Neural cell (in vitro differentiated cells): ENCODE data around the gene BNC2. TPM values are rescaled to one million over a fixed set of nuclear protein-coding genes. Genes with fewer than 3 reads are reported as not detected.

Experiments used
- H2AFZ ChIP-seq: fragments of 200-600, 300-800 bp; sonication (generic), shearing (Covaris generic); 2 replicates; pipeline ENCODE4 v1.6.0; 2014; ENCODE audit warnings: low read depth, mild to moderate bottlenecking, antibody characterized with exemption, low read length, moderate library complexity
- H3F3A ChIP-seq: fragments of 200-600 bp; shearing (Covaris generic); 2 replicates; pipeline ENCODE4 v1.6.1; 2016; ENCODE audit warnings: mild to moderate bottlenecking, moderate library complexity, mixed read lengths, antibody characterized with exemption, low read length; ENCODE audit not compliant: insufficient read depth, poor library complexity, severe bottlenecking
- H3K27ac ChIP-seq: fragments of 200-600, 300-800 bp; sonication (generic), shearing (Covaris generic); 2 replicates; pipeline ENCODE4 v1.5.1; 2014; ENCODE audit warnings: mild to moderate bottlenecking, low read length, moderate library complexity
- H3K27me3 ChIP-seq: fragments of 300-800, 200-600 bp; sonication (generic), shearing (Covaris generic); 2 replicates; pipeline ENCODE4 v1.6.0; 2014; ENCODE audit warnings: mild to moderate bottlenecking, low read depth, low read length, moderate library complexity; ENCODE audit not compliant: insufficient read depth
- H3K36me3 ChIP-seq: fragments of 300-800, 200-600 bp; sonication (generic), shearing (Covaris generic); 2 replicates; pipeline ENCODE4 v1.5.1; 2014; ENCODE audit warnings: mild to moderate bottlenecking, antibody characterized with exemption, low read length, moderate library complexity; ENCODE audit not compliant: insufficient read depth
- H3K4me2 ChIP-seq: fragments of 300-800, 200-600 bp; sonication (generic), shearing (Covaris generic); 2 replicates; pipeline ENCODE4 v1.6.0; 2014; ENCODE audit warnings: mild to moderate bottlenecking, low read length
- H3K4me3 ChIP-seq: fragments of 300-800, 200-600 bp; sonication (generic), shearing (Covaris generic); 2 replicates; pipeline ENCODE4 v1.5.1; 2014; ENCODE audit warnings: mild to moderate bottlenecking, low read length, moderate library complexity
- H3K79me2 ChIP-seq: fragments of 200-600 bp; shearing (Covaris generic); replicated peaks from 2 replicates; pipeline ENCODE4 v1.6.0; 2014; ENCODE audit warnings: mild to moderate bottlenecking, low read length, moderate library complexity; ENCODE audit not compliant: insufficient read depth
- H3K9ac ChIP-seq: fragments of 300-800, 200-600 bp; sonication (generic), shearing (Covaris generic); 2 replicates; pipeline ENCODE4 v1.6.1; 2016; ENCODE audit warnings: mild to moderate bottlenecking, low read length, mixed read lengths
- H3K9me2 ChIP-seq: fragments of 200-600 bp; shearing (Covaris generic); 2 replicates; pipeline ENCODE4 v1.6.1; 2016; ENCODE audit warnings: mild to moderate bottlenecking, low read length, mixed read lengths; ENCODE audit not compliant: insufficient read depth
- H3K9me3 ChIP-seq: fragments of 200-600, 300-800 bp; sonication (generic), shearing (Covaris generic); 2 replicates; pipeline ENCODE4 v1.6.1; 2016; ENCODE audit warnings: mild to moderate bottlenecking, mixed run types, low read length, moderate library complexity, mixed read lengths
- H4K20me1 ChIP-seq: fragments of 200-600 bp; shearing (Covaris generic); 2 replicates; pipeline ENCODE4 v1.6.1; 2016; ENCODE audit warnings: mild to moderate bottlenecking, mixed run types; ENCODE audit not compliant: insufficient read depth
- EP300 ChIP-seq: fragments of 450-650 bp; conservative IDR thresholded peaks from 2 replicates; pipeline ENCODE4 v1.6.1; 2014; ENCODE audit warnings: antibody characterized with exemption, mild to moderate bottlenecking, moderate library complexity; ENCODE audit not compliant: poor library complexity, severe bottlenecking
- EZH2 ChIP-seq: fragments of 200-600, 300-800 bp; shearing (Covaris generic), sonication (generic); IDR thresholded peaks from 2 replicates; pipeline ENCODE4 v1.6.1; 2014; ENCODE audit warnings: antibody characterized with exemption, low read length, borderline replicate concordance, mild to moderate bottlenecking; ENCODE audit not compliant: insufficient read depth, poor library complexity, severe bottlenecking
- MXI1 ChIP-seq: fragments of 450-650 bp; conservative IDR thresholded peaks from 2 replicates; pipeline ENCODE4 v1.6.1; 2014; ENCODE audit warnings: antibody characterized with exemption, mild to moderate bottlenecking; ENCODE audit not compliant: poor library complexity, severe bottlenecking
- POLR2AphosphoS5 ChIP-seq: IDR thresholded peaks from 2 replicates; pipeline ENCODE4 v1.6.1; 2012
- RAD21 ChIP-seq: fragments of 450-650 bp; conservative IDR thresholded peaks from 2 replicates; pipeline ENCODE4 v1.6.1; 2014; ENCODE audit warnings: antibody characterized with exemption, mild to moderate bottlenecking, moderate library complexity
- SMC3 ChIP-seq: fragments of 450-650 bp; conservative IDR thresholded peaks from 2 replicates; pipeline ENCODE4 v1.6.1; 2014; ENCODE audit warnings: antibody characterized with exemption, mild to moderate bottlenecking, moderate library complexity; ENCODE audit not compliant: poor library complexity
- TAF1 ChIP-seq: IDR thresholded peaks from 2 replicates; pipeline ENCODE4 v1.6.1; 2012; ENCODE audit warnings: low read depth
- polyA plus RNA-seq: library from polyadenylated mRNA; depleted of rRNA; stranded (reverse); fragments of >200 nt; gene quantifications from 2 replicates; pipeline ENCODE4 v1.2.3, GENCODE V29; 2014
- TF ChIP-seq, protein P1 (sequence below): fragments of 450-650 bp; IDR thresholded peaks from 2 replicates; pipeline ENCODE4 v1.5.1; 2014; ENCODE audit warnings: antibody characterized with exemption, mild to moderate bottlenecking, moderate library complexity; ENCODE audit not compliant: poor library complexity, severe bottlenecking
- TF ChIP-seq, protein P2 (sequence below): IDR thresholded peaks from 2 replicates; pipeline ENCODE4 v1.6.1; 2012; ENCODE audit warnings: borderline replicate concordance

Gene BNC2
- polyA plus RNA-seq, 1 donor from 2014 or later = 1.3 TPM

DNA sequence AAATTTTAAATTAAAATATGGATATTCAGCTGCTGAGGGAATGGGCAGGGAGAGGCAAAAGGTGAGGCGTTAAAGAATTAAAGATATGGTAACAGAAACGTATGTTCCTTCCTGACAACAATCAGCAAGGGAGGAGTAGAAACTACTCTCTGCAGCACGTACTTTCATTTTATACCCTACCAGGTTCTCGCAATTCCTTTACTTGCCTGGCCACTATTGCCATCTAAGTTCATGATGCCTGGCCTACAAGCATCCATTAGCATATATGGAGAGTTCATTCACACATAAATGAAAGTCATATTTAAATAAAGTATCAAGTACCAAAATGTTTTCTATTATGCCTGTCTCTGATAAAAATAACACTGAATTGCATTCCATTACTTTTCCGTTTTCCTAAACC lies 125.1 kb downstream of the BNC2 start:
- Histone ChIP-seq H3K79me2 (no peaks in the 10 kb centered on the region), H3K9ac (no peak overlapping the region), H3F3A (no peaks in the 10 kb centered on the region), H3K9me2 (no peaks in the 10 kb centered on the region), H3K36me3 (no peaks in the 10 kb centered on the region), H3K27ac (no peak overlapping the region), H3K4me2 (no peak overlapping the region), H3K4me3 (no peak overlapping the region), H2AFZ (no peak overlapping the region), H4K20me1 (no peaks in the 10 kb centered on the region), H3K9me3 (no peaks in the 10 kb centered on the region), H3K27me3 (no peaks in the 10 kb centered on the region)
- TF ChIP-seq, protein P1, sequence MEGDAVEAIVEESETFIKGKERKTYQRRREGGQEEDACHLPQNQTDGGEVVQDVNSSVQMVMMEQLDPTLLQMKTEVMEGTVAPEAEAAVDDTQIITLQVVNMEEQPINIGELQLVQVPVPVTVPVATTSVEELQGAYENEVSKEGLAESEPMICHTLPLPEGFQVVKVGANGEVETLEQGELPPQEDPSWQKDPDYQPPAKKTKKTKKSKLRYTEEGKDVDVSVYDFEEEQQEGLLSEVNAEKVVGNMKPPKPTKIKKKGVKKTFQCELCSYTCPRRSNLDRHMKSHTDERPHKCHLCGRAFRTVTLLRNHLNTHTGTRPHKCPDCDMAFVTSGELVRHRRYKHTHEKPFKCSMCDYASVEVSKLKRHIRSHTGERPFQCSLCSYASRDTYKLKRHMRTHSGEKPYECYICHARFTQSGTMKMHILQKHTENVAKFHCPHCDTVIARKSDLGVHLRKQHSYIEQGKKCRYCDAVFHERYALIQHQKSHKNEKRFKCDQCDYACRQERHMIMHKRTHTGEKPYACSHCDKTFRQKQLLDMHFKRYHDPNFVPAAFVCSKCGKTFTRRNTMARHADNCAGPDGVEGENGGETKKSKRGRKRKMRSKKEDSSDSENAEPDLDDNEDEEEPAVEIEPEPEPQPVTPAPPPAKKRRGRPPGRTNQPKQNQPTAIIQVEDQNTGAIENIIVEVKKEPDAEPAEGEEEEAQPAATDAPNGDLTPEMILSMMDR = no peak
- TF ChIP-seq EZH2 (no peak), TAF1 (no peak), MXI1 (no peak), RAD21 (no peak), SMC3 (no peak), EP300 (no peak), POLR2AphosphoS5 (no peak)
- TF ChIP-seq, protein P2, sequence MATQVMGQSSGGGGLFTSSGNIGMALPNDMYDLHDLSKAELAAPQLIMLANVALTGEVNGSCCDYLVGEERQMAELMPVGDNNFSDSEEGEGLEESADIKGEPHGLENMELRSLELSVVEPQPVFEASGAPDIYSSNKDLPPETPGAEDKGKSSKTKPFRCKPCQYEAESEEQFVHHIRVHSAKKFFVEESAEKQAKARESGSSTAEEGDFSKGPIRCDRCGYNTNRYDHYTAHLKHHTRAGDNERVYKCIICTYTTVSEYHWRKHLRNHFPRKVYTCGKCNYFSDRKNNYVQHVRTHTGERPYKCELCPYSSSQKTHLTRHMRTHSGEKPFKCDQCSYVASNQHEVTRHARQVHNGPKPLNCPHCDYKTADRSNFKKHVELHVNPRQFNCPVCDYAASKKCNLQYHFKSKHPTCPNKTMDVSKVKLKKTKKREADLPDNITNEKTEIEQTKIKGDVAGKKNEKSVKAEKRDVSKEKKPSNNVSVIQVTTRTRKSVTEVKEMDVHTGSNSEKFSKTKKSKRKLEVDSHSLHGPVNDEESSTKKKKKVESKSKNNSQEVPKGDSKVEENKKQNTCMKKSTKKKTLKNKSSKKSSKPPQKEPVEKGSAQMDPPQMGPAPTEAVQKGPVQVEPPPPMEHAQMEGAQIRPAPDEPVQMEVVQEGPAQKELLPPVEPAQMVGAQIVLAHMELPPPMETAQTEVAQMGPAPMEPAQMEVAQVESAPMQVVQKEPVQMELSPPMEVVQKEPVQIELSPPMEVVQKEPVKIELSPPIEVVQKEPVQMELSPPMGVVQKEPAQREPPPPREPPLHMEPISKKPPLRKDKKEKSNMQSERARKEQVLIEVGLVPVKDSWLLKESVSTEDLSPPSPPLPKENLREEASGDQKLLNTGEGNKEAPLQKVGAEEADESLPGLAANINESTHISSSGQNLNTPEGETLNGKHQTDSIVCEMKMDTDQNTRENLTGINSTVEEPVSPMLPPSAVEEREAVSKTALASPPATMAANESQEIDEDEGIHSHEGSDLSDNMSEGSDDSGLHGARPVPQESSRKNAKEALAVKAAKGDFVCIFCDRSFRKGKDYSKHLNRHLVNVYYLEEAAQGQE = no peak

DNA sequence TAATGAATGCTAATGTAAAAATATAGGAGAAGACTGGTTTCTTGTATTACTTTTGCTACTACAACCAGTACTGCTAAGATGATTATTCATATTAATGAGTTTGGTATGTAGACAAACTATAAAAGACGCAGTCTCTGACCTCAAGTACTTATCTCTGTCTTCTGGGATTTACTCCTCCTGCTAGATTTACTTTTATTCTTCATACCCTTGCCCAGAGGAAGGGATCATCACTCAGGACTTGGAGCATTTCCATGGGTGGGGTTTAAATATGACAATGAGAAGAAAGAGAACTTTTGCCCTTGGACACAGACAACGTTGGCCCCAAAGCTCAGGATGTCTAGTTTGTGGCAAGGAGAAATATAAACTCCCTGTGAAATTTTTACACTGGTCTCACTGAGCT lies 126.1 kb downstream of the BNC2 start:
- H3K27ac ChIP-seq = no peak overlapping the region
- TF ChIP-seq POLR2AphosphoS5 = no peak
- TF ChIP-seq, protein P2 = no peak
- no peak for TF ChIP-seq RAD21
- no peak for TF ChIP-seq EZH2
- no peak for TF ChIP-seq SMC3
- TF ChIP-seq, protein P1 = no peak
- no peak for TF ChIP-seq EP300
- no peak for TF ChIP-seq TAF1
- H3K9ac ChIP-seq = no peak overlapping the region
- no peaks in the 10 kb centered on the region for H4K20me1 ChIP-seq
- H3K36me3 ChIP-seq = no peaks in the 10 kb centered on the region
- no peak overlapping the region for H2AFZ ChIP-seq
- H3K4me3 ChIP-seq = no peak overlapping the region
- H3K9me3 ChIP-seq = no peaks in the 10 kb centered on the region
- H3F3A ChIP-seq = no peaks in the 10 kb centered on the region
- no peaks in the 10 kb centered on the region for H3K9me2 ChIP-seq
- H3K79me2 ChIP-seq = no peaks in the 10 kb centered on the region
- H3K27me3 ChIP-seq = no peaks in the 10 kb centered on the region
- no peak overlapping the region for H3K4me2 ChIP-seq
